Right lobe of liver (tissue), 6 donors: ENCODE data around the gene CLEC4A. TPM values are rescaled to one million over a fixed set of nuclear protein-coding genes. Genes with fewer than 3 reads are reported as not detected.
"Not testable (repeated sequence)": the region's sequence is repeated elsewhere in the genome, so short reads cannot be mapped to it uniquely, and the experiment has no call there.

Source experiments
- ATAC-seq, 4 donors: fragments of 200-7000 bp; cut with Tn5 transposase; one replicate each; pipeline ENCODE4 v1.9.1; 2020; ENCODE audit warnings: mild to moderate bottlenecking in 4 of 4, moderate library complexity in 4 of 4
- DNase-seq, 3 donors: peaks; one replicate each; pipeline ENCODE4 v3.0.0-alpha.2; 2020
- H3K27ac ChIP-seq, 3 donors: fragments of 200-600 bp; one replicate each; pipeline ENCODE4 v1.8.0; 2022
- H3K27me3 ChIP-seq, 2 donors: fragments of 200-600 bp; one replicate each; pipeline ENCODE4 v1.8.0; 2022
- H3K36me3 ChIP-seq, 4 donors: fragments of 200-600 bp; sonication (generic) in 1 of 4; one replicate each; pipeline versions ENCODE4 v1.5.1 to v1.8.0; 2017 to 2022; ENCODE audit warnings: control low read depth in 1 of 4
- H3K4me1 ChIP-seq, 4 donors: fragments of 200-600 bp; sonication (generic) in 1 of 4; one replicate each; pipeline versions ENCODE4 v1.5.1 to v1.8.0; 2017 to 2022; ENCODE audit warnings: control low read depth in 1 of 4
- H3K4me3 ChIP-seq, 3 donors: fragments of 200-600 bp; one replicate each; pipeline ENCODE4 v1.8.0; 2022
- H3K9me3 ChIP-seq, 4 donors: fragments of 200-600 bp; sonication (generic) in 1 of 4; one replicate each; pipeline versions ENCODE4 v1.5.1 to v1.8.0; 2017 to 2022; ENCODE audit warnings: control low read depth in 1 of 4
- CTCF ChIP-seq, 4 donors: fragments of 200-600 bp in 3 of 4; fragments of 450-650 bp in 1 of 4; IDR thresholded peaks; one replicate each; pipeline versions ENCODE4 v1.5.1 to v1.8.0; 2016 to 2022; ENCODE audit warnings: antibody characterized with exemption in 4 of 4, mild to moderate bottlenecking in 2 of 4
- POLR2A ChIP-seq: fragments of 450-650 bp; IDR thresholded peaks from one replicate; pipeline ENCODE4 v1.6.1; 2017; ENCODE audit warnings: antibody characterized with exemption, mild to moderate bottlenecking
- WGBS: methylation state at CpG from one replicate; pipeline ENCODE4 v1.1.6; 2018; ENCODE audit warnings: low coverage, low lambda C conversion rate; ENCODE audit not compliant: insufficient coverage; ENCODE audit errors: missing lambda C conversion rate; 5-methylcytosine and 5-hydroxymethylcytosine counted together
- intact Hi-C, 2 donors: fragments of 100-400 bp; cut with DNase I; formaldehyde crosslinking; loops; one replicate each; pipeline versions ENCODE4 v1.11.2 to v1.14.1; 2022
- total RNA-seq, 6 experiments: library from RNA; depleted of rRNA in 2 of 6; stranded (reverse); fragments of >200 nt in 2 of 6; fragmentation: NEBNext Ultra II Directional in 3 of 6; extraction: Animal tissue kit (Norgen Biotek cat#: 25700) in 3 of 6; gene quantifications; one replicate each; pipeline versions ENCODE4 v1.1.0 to v1.2.4, GENCODE V29; 2016 to 2023
- donor health status: DM: no; HTN: yes; CAD: no.
- donor health status: DM: no; HTN: no; CAD: no.
- donor health status: DM: no; HTN: no; CAD: no.
- donor health status: DM: no; HTN: yes; CAD: no.
- donor health status: DM: no; HTN: yes; CAD: no.

CLEC4A gene
- total RNA-seq, 6 experiments from 2014 or later = 0.25 to 1.3 (median 0.63) TPM; not detected in 1

- ATAC-seq = peak in 1 of 4 donors; percentile 27
- H3K27me3 ChIP-seq = no peaks in the 10 kb centered on the region
- no peak overlapping the region for H3K27ac ChIP-seq
- intact Hi-C loops = no loop called here
- H3K4me1 ChIP-seq = no peaks in the 10 kb centered on the region
- H3K36me3 ChIP-seq = no peaks in the 10 kb centered on the region
- TF ChIP-seq POLR2A (no peak), CTCF (IDR thresholded peaks at IDR 0.05) (no peak)
- no peak for DNase-seq
- no peak overlapping the region for H3K4me3 ChIP-seq
- H3K9me3 ChIP-seq = no peaks in the 10 kb centered on the region
Observed at GRCh38 chr12:8157484-8158198, 34.2 kb downstream of the CLEC4A start.

GRCh38 chr12:8172911-8173310 lies 49.5 kb downstream of the CLEC4A start:
- H3K4me3 ChIP-seq, intact Hi-C loops, H3K27ac ChIP-seq, H3K4me1 ChIP-seq, ATAC-seq, DNase-seq, H3K27me3 ChIP-seq, H3K9me3 ChIP-seq, H3K36me3 ChIP-seq: not testable (repeated sequence)
- WGBS = 56% methylated on average over 2 of the region's 2 CpGs

GRCh38 chr12:8179989-8180585 lies 56.7 kb downstream of the CLEC4A start:
- intact Hi-C loops, H3K9me3 ChIP-seq, H3K4me1 ChIP-seq, H3K27me3 ChIP-seq, H3K36me3 ChIP-seq: not testable (repeated sequence)
- Histone ChIP-seq H3K27ac (peak overlapping the region in 1 of 3 donors; percentile 49), H3K4me3 (peak overlapping the region; percentile 61 to 78 (median 71))
- ATAC-seq (peak in 2 of 4 donors; percentile 40 to 44), DNase-seq (peak; percentile 72 to 80 (median 72))
- TF ChIP-seq CTCF (IDR thresholded peaks at IDR 0.05) = peak; percentile 5 to 73 (median 63)
- WGBS = 0% methylated on average over 8 of the region's 43 CpGs

GRCh38 chr12:8181271-8181670 lies 57.9 kb downstream of the CLEC4A start:
- DNase-seq, H3K36me3 ChIP-seq, H3K4me1 ChIP-seq, H3K27me3 ChIP-seq, H3K4me3 ChIP-seq, ATAC-seq, H3K9me3 ChIP-seq, intact Hi-C loops, H3K27ac ChIP-seq: not testable (repeated sequence)

GRCh38 chr12:8182923-8183322 lies 59.5 kb downstream of the CLEC4A start:
- H3K36me3 ChIP-seq, H3K9me3 ChIP-seq, H3K4me3 ChIP-seq, H3K4me1 ChIP-seq, H3K27ac ChIP-seq, H3K27me3 ChIP-seq, ATAC-seq, DNase-seq, intact Hi-C loops: not testable (repeated sequence)
- 98% methylated on average over 7 of the region's 7 CpGs for WGBS

GRCh38 chr12:8183346-8183745 lies 59.9 kb downstream of the CLEC4A start:
- H3K27me3 ChIP-seq, H3K4me3 ChIP-seq, ATAC-seq, intact Hi-C loops, DNase-seq, H3K27ac ChIP-seq, H3K9me3 ChIP-seq, H3K36me3 ChIP-seq, H3K4me1 ChIP-seq: not testable (repeated sequence)
- 97% methylated on average over 14 of the region's 23 CpGs for WGBS

- ATAC-seq, H3K4me3 ChIP-seq, intact Hi-C loops, H3K27me3 ChIP-seq, H3K27ac ChIP-seq, H3K4me1 ChIP-seq, DNase-seq, H3K9me3 ChIP-seq, H3K36me3 ChIP-seq: not testable (repeated sequence)
- no CpG with 5 or more reads among the region's 28 CpGs for WGBS
Observed at GRCh38 chr12:8184206-8184605, 60.8 kb downstream of the CLEC4A start.

GRCh38 chr12:8188088-8188487 lies 64.7 kb downstream of the CLEC4A start:
- DNase-seq, intact Hi-C loops, H3K4me1 ChIP-seq, ATAC-seq, H3K36me3 ChIP-seq, H3K4me3 ChIP-seq, H3K27me3 ChIP-seq, H3K27ac ChIP-seq, H3K9me3 ChIP-seq: not testable (repeated sequence)
- WGBS = 49% methylated on average over 2 of the region's 2 CpGs
